HCT116 (cell line): ENCODE results near the gene WNT9A. TPM values are rescaled to one million over a fixed set of nuclear protein-coding genes. Genes with fewer than 3 reads are reported as not detected.

Experiments used
- ATAC-seq: fragments of 200-7000 bp; cut with Tn5 transposase; 2 replicates; pipeline ENCODE4 v1.9.1; 2020; ENCODE audit warnings: mild to moderate bottlenecking, moderate library complexity
- BruUV-seq: library from RNA; stranded (reverse); fragments of 400-500 nt; replicated peaks from 2 replicates; lab custom pipeline; 2021; lab: Mats Ljungman, UMichigan
- CTCF ChIA-PET: fragments of 300-600 bp; sonication (Branson Sonifier 250); formaldehyde crosslinking; loops from one replicate; lab custom pipeline; 2021; ENCODE audit warnings: antibody characterized with exemption; lab: Charles Lee
- POLR2A ChIA-PET: fragments of 300-600, 350-600 bp; sonication (Branson Sonifier 250); formaldehyde crosslinking; loops from one replicate; lab custom pipeline; 2021; ENCODE audit warnings: antibody characterized with exemption; lab: Charles Lee
- RAD21 ChIA-PET, 2 experiments: fragments of 300-600 bp; sonication (Branson Sonifier 250); formaldehyde crosslinking; loops; one replicate each; lab custom pipeline; 2023; ENCODE audit warnings: low total read pairs in 2 of 2; ENCODE audit not compliant: uncharacterized antibody in 2 of 2, unreplicated experiment in 2 of 2, low non-redundant PET in 1 of 2; lab: Charles Lee
- DNase-seq: peaks from one replicate; pipeline ENCODE4 v3.0.0-alpha.2; 2010; ENCODE audit warnings: low read depth, low spot score
- H2AFZ ChIP-seq: fragments of 200-600 bp; shearing (Covaris generic), sonication (generic); 2 replicates; pipeline ENCODE4 v1.6.1; 2017; ENCODE audit warnings: low read depth, mixed run types, mixed read lengths, antibody characterized with exemption, low read length; ENCODE audit not compliant: poor library complexity, severe bottlenecking
- H3K27ac ChIP-seq: 2 replicates; pipeline ENCODE4 v1.5.1; 2012; ENCODE audit warnings: low read depth, low read length
- H3K27me3 ChIP-seq: fragments of 200-600 bp; sonication (generic); 2 replicates; pipeline ENCODE4 v1.6.1; 2016; ENCODE audit warnings: mixed run types, low read length, mixed read lengths; ENCODE audit not compliant: insufficient read depth
- H3K36me3 ChIP-seq, 2 experiments: fragments of 200-500 bp in 1 of 2; fragments of 200-600 bp in 1 of 2; sonication (Bioruptor generic) in 1 of 2; sonication (generic) in 1 of 2; 2 replicates each; pipeline versions ENCODE4 v1.5.1 to v1.6.1; 2014 to 2016; ENCODE audit warnings: low read length in 2 of 2, inconsistent platforms in 1 of 2, mixed read lengths in 1 of 2, mixed run types in 1 of 2; ENCODE audit not compliant: insufficient read depth in 2 of 2, control insufficient read depth in 1 of 2
- H3K4me1 ChIP-seq, 2 experiments: fragments of 200-600 bp in 1 of 2; sonication (generic) in 1 of 2; 2 replicates each; pipeline versions ENCODE4 v1.5.1 to v1.6.1; 2012 to 2017; ENCODE audit warnings: low read length in 2 of 2, inconsistent platforms in 1 of 2, mild to moderate bottlenecking in 1 of 2, mixed read lengths in 1 of 2, mixed run types in 1 of 2, moderate library complexity in 1 of 2; ENCODE audit not compliant: insufficient read depth in 2 of 2, control insufficient read depth in 1 of 2
- H3K4me2 ChIP-seq: fragments of 200-600 bp; sonication (generic); 2 replicates; pipeline ENCODE4 v1.6.1; 2017; ENCODE audit warnings: mixed run types, low read length, mixed read lengths
- H3K4me3 ChIP-seq, 2 experiments: fragments of 200-600 bp in 1 of 2; sonication (generic) in 1 of 2; replicated peaks in 1 of 2; 2 replicates each; pipeline ENCODE4 v1.5.1; 2011 to 2016; ENCODE audit warnings: low read length in 2 of 2, control low read depth in 1 of 2, low read depth in 1 of 2, mild to moderate bottlenecking in 1 of 2, mixed read lengths in 1 of 2, mixed run types in 1 of 2
- H3K79me2 ChIP-seq: fragments of 200-600 bp; sonication (generic); 2 replicates; pipeline ENCODE4 v1.6.1; 2017; ENCODE audit warnings: mild to moderate bottlenecking, mixed run types, low read length, moderate library complexity, mixed read lengths; ENCODE audit not compliant: insufficient read depth
- H3K9ac ChIP-seq: fragments of 200-600 bp; sonication (generic); 2 replicates; pipeline ENCODE4 v1.6.1; 2016; ENCODE audit warnings: low read length, mixed read lengths
- H3K9me2 ChIP-seq: fragments of 200-600 bp; sonication (generic), shearing (Covaris generic); 2 replicates; pipeline ENCODE4 v1.6.1; 2017; ENCODE audit warnings: mixed run types, mild to moderate bottlenecking, moderate library complexity; ENCODE audit not compliant: insufficient read depth
- H3K9me3 ChIP-seq, 2 experiments: fragments of 200-500 bp in 1 of 2; fragments of 200-600 bp in 1 of 2; sonication (Bioruptor generic) in 1 of 2; sonication (generic) in 1 of 2; 2 replicates each; pipeline ENCODE4 v1.6.1; 2014 to 2017; ENCODE audit warnings: low read length in 2 of 2, mixed read lengths in 2 of 2, inconsistent platforms in 1 of 2, low read depth in 1 of 2, mild to moderate bottlenecking in 1 of 2, mixed run types in 1 of 2, moderate library complexity in 1 of 2; ENCODE audit not compliant: control insufficient read depth in 1 of 2, insufficient read depth in 1 of 2
- H4K20me1 ChIP-seq: fragments of 200-600 bp; sonication (generic), shearing (Covaris generic); 2 replicates; pipeline ENCODE4 v1.6.1; 2017; ENCODE audit warnings: mixed run types, mild to moderate bottlenecking, moderate library complexity; ENCODE audit not compliant: insufficient read depth
- ATF3 ChIP-seq: IDR thresholded peaks from 2 replicates; pipeline ENCODE4 v1.6.1; 2012
- CBX3 ChIP-seq: IDR thresholded peaks from 2 replicates; pipeline ENCODE4 v1.6.1; 2012; ENCODE audit warnings: low read depth
- CEBPB ChIP-seq: IDR thresholded peaks from 2 replicates; pipeline ENCODE4 v1.6.1; 2012; ENCODE audit warnings: low read depth
- CTCF ChIP-seq, 3 experiments: fragments of 200-600 bp in 1 of 3; sonication (generic) in 1 of 3; IDR thresholded peaks in 2 of 3; conservative IDR thresholded peaks in 1 of 3; 2 replicates each; pipeline ENCODE4 v1.5.1; 2012 to 2017; ENCODE audit warnings: low read depth in 2 of 3, low read length in 2 of 3, antibody characterized with exemption in 1 of 3, borderline replicate concordance in 1 of 3, control low read depth in 1 of 3, mild to moderate bottlenecking in 1 of 3, mixed read lengths in 1 of 3, mixed run types in 1 of 3, moderate library complexity in 1 of 3; ENCODE audit not compliant: insufficient read depth in 1 of 3
- ELF1 ChIP-seq: IDR thresholded peaks from 2 replicates; pipeline ENCODE4 v1.6.1; 2012; ENCODE audit warnings: low read depth, borderline replicate concordance
- EZH2phosphoT487 ChIP-seq: fragments of 200-600 bp; IDR thresholded peaks from 2 replicates; pipeline ENCODE4 v1.6.1; 2018; ENCODE audit warnings: antibody characterized with exemption, borderline replicate concordance
- FOSL1 ChIP-seq: IDR thresholded peaks from 2 replicates; pipeline ENCODE4 v1.6.1; 2012; ENCODE audit warnings: low read depth
- MAX ChIP-seq: IDR thresholded peaks from 2 replicates; pipeline ENCODE4 v1.6.1; 2012
- POLR2AphosphoS5 ChIP-seq: IDR thresholded peaks from 2 replicates; pipeline ENCODE4 v1.6.1; 2011; ENCODE audit warnings: mild to moderate bottlenecking, low read depth, low read length, moderate library complexity
- RAD21 ChIP-seq: IDR thresholded peaks from 2 replicates; pipeline ENCODE4 v1.6.1; 2012; ENCODE audit warnings: low read depth, mild to moderate bottlenecking
- REST ChIP-seq: IDR thresholded peaks from 2 replicates; pipeline ENCODE4 v1.6.1; 2012; ENCODE audit warnings: low read depth
- SIN3A ChIP-seq: IDR thresholded peaks from 2 replicates; pipeline ENCODE4 v1.6.1; 2012; ENCODE audit warnings: low read depth
- SP1 ChIP-seq: IDR thresholded peaks from 2 replicates; pipeline ENCODE4 v1.6.1; 2012; ENCODE audit warnings: low read depth
- SRF ChIP-seq: IDR thresholded peaks from 2 replicates; pipeline ENCODE4 v1.6.1; 2012; ENCODE audit warnings: low read depth
- TCF7L2 ChIP-seq: IDR thresholded peaks from 2 replicates; pipeline ENCODE4 v1.7.0; 2011; ENCODE audit warnings: borderline replicate concordance, inconsistent platforms; ENCODE audit not compliant: insufficient read depth, insufficient read length; ENCODE audit errors: extremely low read depth
- YY1 ChIP-seq: IDR thresholded peaks from 2 replicates; pipeline ENCODE4 v1.6.1; 2011; ENCODE audit warnings: low read length, low read depth, moderate library complexity, mild to moderate bottlenecking; ENCODE audit not compliant: insufficient replicate concordance; ENCODE audit errors: extremely low read depth
- ZBTB33 ChIP-seq: IDR thresholded peaks from 2 replicates; pipeline ENCODE4 v1.6.1; 2011; ENCODE audit warnings: mild to moderate bottlenecking, low read length, moderate library complexity; ENCODE audit not compliant: insufficient replicate concordance; ENCODE audit errors: extremely low read depth
- ZFX ChIP-seq: fragments of 450-650 bp; IDR thresholded peaks from 2 replicates; pipeline ENCODE4 v1.6.1; 2017
- ZNF274 ChIP-seq: fragments of 200-500 bp; sonication (Bioruptor generic); IDR thresholded peaks from 2 replicates; pipeline ENCODE4 v1.6.1; 2014; ENCODE audit warnings: mild to moderate bottlenecking, low read depth, low read length, inconsistent platforms
- intact Hi-C: fragments of 100-400 bp; cut with micrococcal nuclease; formaldehyde crosslinking; loops from 2 replicates; pipeline ENCODE4 v1.10.0; 2022
- total RNA-seq: library from RNA; stranded (reverse); gene quantifications from one replicate; pipeline ENCODE4 v1.2.1, GENCODE V29; 2021; ENCODE audit not compliant: unreplicated experiment

WNT9A gene
- total RNA-seq, 1 experiment from 2014 or later: 5.6 TPM

- Histone ChIP-seq H3K9me2 (no peaks in the 10 kb centered on the region), H3K79me2 (no peaks in the 10 kb centered on the region), H3K27me3 (no peaks in the 10 kb centered on the region), H3K4me1 (no peaks in the 10 kb centered on the region), H3K36me3 (no peaks in the 10 kb centered on the region), H3K9me3 (peaks cover 0 to 9% of the 10 kb centered on the region in 2 experiments; a peak in 1 of 4 replicates), H3K4me3 (no peak overlapping the region), H3K4me2 (no peak overlapping the region), H3K27ac (no peak overlapping the region), H2AFZ (no peak overlapping the region), H4K20me1 (no peaks in the 10 kb centered on the region), H3K9ac (no peak overlapping the region)
- ChIA-PET POLR2A (no interaction called here), RAD21 (no interaction called here), CTCF (no interaction called here)
- no peak for ATAC-seq
- intact Hi-C loops: loop anchor here (5.0 to 10.0 kb wide), 3 partner anchors 78 to 460 kb away; a partner anchor contains a TSS
- no peak for DNase-seq
- BruUV-seq: no TSS peak
- TF ChIP-seq SP1 (no peak), ELF1 (no peak), YY1 (no peak), TCF7L2 (no peak), CBX3 (no peak), SRF (no peak), EZH2phosphoT487 (no peak), MAX (no peak), SIN3A (no peak), CEBPB (no peak), CTCF (IDR thresholded peaks at IDR 0.05 in 2 of 3, conservative IDR thresholded peaks at IDR 0.05 in 1 of 3; ENCODE audit: borderline replicate concordance in 1 of 3, insufficient read depth in 1 of 3, low read depth in 2 of 3, low read length in 2 of 3) (no peak), POLR2AphosphoS5 (no peak), ZBTB33 (no peak), REST (no peak), FOSL1 (no peak), ZFX (no peak), ZNF274 (no peak), RAD21 (no peak), ATF3 (no peak)
These were observed 47.0 kb upstream of the WNT9A start for GRCh38 chr1:227994632-227995300.
